ENCODE measurements around the gene CHIA. TPM values are rescaled to one million over a fixed set of nuclear protein-coding genes. Genes with fewer than 3 reads are reported as not detected.
A peak's percentile ranks its signal among the peaks of the same experiment; 100 is the strongest.
"Not testable (repeated sequence)": the region's sequence is repeated elsewhere in the genome, so short reads cannot be mapped to it uniquely, and the experiment has no call there.

The CHIA gene
- total RNA-seq, 1 donor from 2014 or later = not detected

DNA sequence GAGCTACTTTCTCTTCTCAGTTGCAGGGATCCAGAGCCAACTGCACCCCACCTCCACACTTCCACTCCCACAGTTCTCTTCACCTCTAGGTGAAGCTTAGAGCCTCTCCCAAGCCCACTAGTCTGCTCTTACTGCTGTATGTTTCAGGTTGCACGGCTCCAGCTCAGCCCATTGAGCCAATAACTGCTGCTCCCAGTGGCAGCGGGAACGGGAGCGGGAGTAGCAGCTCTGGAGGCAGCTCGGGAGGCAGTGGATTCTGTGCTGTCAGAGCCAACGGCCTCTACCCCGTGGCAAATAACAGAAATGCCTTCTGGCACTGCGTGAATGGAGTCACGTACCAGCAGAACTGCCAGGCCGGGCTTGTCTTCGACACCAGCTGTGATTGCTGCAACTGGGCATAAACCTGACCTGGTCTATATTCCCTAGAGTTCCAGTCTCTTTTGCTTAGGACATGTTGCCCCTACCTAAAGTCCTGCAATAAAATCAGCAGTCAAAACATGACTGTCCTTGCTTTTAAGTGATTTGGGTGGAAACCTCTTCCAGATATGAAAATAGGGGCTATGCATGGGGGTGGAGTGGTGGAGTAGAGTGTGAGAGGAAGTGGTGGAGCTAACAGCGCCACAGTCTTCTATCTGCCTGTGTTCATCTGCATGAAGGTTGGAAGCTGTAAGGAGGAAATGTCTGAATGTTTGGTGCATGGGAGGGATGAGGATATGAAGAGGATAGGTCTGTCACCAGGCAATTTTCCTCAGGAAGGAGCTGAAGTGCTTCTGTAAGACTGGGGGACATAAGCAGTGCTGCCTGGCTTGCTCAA, 29.6 kb downstream of the CHIA start:
- H3K27me3 ChIP-seq (ENCODE audit: control insufficient read depth in 3 of 3, insufficient read depth in 3 of 3, low read length in 3 of 3) = no peaks in the 10 kb centered on the region

DNA sequence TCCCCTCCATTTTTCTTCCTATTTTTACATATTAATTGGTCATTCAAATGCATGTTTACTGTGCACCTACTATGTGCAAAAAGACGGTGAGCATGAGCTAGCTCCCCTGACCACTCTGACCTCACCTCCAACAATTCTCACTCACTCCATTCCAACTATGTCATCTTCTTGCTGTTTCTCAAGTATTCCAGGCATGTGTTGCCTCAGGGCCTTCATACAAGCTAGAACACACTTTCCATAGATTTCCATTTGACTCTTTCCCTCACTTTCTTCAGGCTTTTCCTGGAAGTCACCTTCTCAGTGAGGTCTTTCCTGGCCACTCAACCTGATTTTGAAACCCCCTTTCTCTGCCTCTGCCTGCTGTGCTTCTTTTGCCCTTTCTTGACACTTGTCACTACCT, 32.6 kb downstream of the CHIA start:
- H3K27me3 ChIP-seq (ENCODE audit: control insufficient read depth in 3 of 3, insufficient read depth in 3 of 3, low read length in 3 of 3) = no peaks in the 10 kb centered on the region
- no peaks in the 10 kb centered on the region for H3K36me3 ChIP-seq (ENCODE audit: control insufficient read depth in 3 of 3, insufficient read depth in 3 of 3, low read length in 3 of 3)
- no peak overlapping the region for H3K4me3 ChIP-seq (ENCODE audit: low read length in 3 of 3)
- no peaks in the 10 kb centered on the region for H3K4me1 ChIP-seq (ENCODE audit: control insufficient read depth in 3 of 3, insufficient read depth in 3 of 3, low read length in 3 of 3)
- peaks cover 0 to 2% (median 0%) of the 10 kb centered on the region in 3 donors for H3K9me3 ChIP-seq (ENCODE audit: control insufficient read depth in 3 of 3, low read length in 3 of 3)
- H3K9ac ChIP-seq (ENCODE audit: low read depth in 1 of 3, low read length in 3 of 3) = no peak overlapping the region
- H3K27ac ChIP-seq (ENCODE audit: low read depth, low read length) = no peak overlapping the region

More for the DNA sequence above, 29.6 kb downstream of the CHIA start:
- H3K36me3 ChIP-seq (ENCODE audit: control insufficient read depth in 3 of 3, insufficient read depth in 3 of 3, low read length in 3 of 3) = no peaks in the 10 kb centered on the region
- no peaks in the 10 kb centered on the region for H3K4me1 ChIP-seq (ENCODE audit: control insufficient read depth in 3 of 3, insufficient read depth in 3 of 3, low read length in 3 of 3)
- no peaks in the 10 kb centered on the region for H3K9me3 ChIP-seq (ENCODE audit: control insufficient read depth in 3 of 3, low read length in 3 of 3)
- H3K4me3 ChIP-seq (ENCODE audit: low read length in 3 of 3) = no peak overlapping the region
- H3K9ac ChIP-seq (ENCODE audit: low read depth in 1 of 3, low read length in 3 of 3) = no peak overlapping the region
- H3K27ac ChIP-seq (ENCODE audit: low read depth, low read length) = no peak overlapping the region

DNA sequence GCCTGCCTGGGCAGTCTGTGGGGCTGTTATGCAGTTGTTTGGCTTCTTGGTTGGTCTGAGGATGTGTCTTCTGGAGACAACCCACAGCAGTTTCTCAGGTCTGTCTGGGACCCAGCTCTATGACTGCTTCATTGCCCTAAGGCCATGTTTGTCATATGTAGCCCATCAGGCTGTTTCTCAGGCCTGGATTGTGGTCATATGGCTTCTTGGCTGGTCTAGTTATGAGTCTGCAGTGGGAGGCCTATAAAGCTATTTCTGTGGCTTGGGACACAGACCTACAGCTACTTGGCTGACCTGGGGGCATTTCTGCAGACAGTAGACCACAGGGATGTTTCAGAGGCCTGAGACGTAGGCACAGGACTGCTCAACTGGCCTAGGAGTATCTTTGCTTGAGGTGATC, 41.5 kb downstream of the CHIA start:
- H3K4me1 ChIP-seq (ENCODE audit: control insufficient read depth in 3 of 3, insufficient read depth in 3 of 3, low read length in 3 of 3) = no peaks in the 10 kb centered on the region
- H3K27me3 ChIP-seq (ENCODE audit: control insufficient read depth in 3 of 3, insufficient read depth in 3 of 3, low read length in 3 of 3) = no peaks in the 10 kb centered on the region
- H3K4me3 ChIP-seq (ENCODE audit: low read length in 3 of 3) = no peak overlapping the region
- H3K36me3 ChIP-seq (ENCODE audit: control insufficient read depth in 3 of 3, insufficient read depth in 3 of 3, low read length in 3 of 3) = no peaks in the 10 kb centered on the region
- no peak overlapping the region for H3K27ac ChIP-seq (ENCODE audit: low read depth, low read length)
- H3K9ac ChIP-seq (ENCODE audit: low read depth in 1 of 3, low read length in 3 of 3) = no peak overlapping the region
- H3K9me3 ChIP-seq (ENCODE audit: control insufficient read depth in 3 of 3, low read length in 3 of 3) = peaks cover 0 to 2% (median 0%) of the 10 kb centered on the region in 3 donors

DNA sequence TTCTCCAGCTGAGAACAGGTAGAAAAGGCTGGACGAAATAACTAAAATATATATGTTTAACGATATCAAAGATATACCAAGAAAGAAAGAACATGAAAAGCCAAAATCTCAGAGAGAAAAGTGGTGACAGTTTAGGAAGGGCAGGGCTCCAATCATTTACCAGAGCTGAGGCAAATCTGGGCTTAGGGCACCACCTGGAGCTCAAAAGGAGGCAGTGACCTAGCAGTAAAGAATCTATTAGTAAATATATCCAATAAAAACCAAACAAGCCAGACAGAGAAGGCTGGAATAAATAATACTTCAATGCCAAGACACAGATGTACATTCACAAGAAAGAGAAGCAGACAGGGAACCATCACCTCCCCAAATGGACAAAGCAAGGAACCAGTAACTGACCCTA, 43.5 kb downstream of the CHIA start:
- no peaks in the 10 kb centered on the region for H3K9me3 ChIP-seq (ENCODE audit: control insufficient read depth in 3 of 3, low read length in 3 of 3)
- no peak overlapping the region for H3K4me3 ChIP-seq (ENCODE audit: low read length in 3 of 3)
- no peaks in the 10 kb centered on the region for H3K4me1 ChIP-seq (ENCODE audit: control insufficient read depth in 3 of 3, insufficient read depth in 3 of 3, low read length in 3 of 3)
- H3K27ac ChIP-seq (ENCODE audit: low read depth, low read length) = no peak overlapping the region
- no peaks in the 10 kb centered on the region for H3K27me3 ChIP-seq (ENCODE audit: control insufficient read depth in 3 of 3, insufficient read depth in 3 of 3, low read length in 3 of 3)
- no peaks in the 10 kb centered on the region for H3K36me3 ChIP-seq (ENCODE audit: control insufficient read depth in 3 of 3, insufficient read depth in 3 of 3, low read length in 3 of 3)
- no peak overlapping the region for H3K9ac ChIP-seq (ENCODE audit: low read depth in 1 of 3, low read length in 3 of 3)

GRCh38 chr1:111335214-111335877, 44.7 kb downstream of the CHIA start:
- not testable (repeated sequence) for H3K36me3 ChIP-seq (ENCODE audit: control insufficient read depth in 3 of 3, insufficient read depth in 3 of 3, low read length in 3 of 3); H3K27me3 ChIP-seq (ENCODE audit: control insufficient read depth in 3 of 3, insufficient read depth in 3 of 3, low read length in 3 of 3); H3K4me3 ChIP-seq (ENCODE audit: low read length in 3 of 3); H3K27ac ChIP-seq (ENCODE audit: low read depth, low read length); H3K9me3 ChIP-seq (ENCODE audit: control insufficient read depth in 3 of 3, low read length in 3 of 3); H3K4me1 ChIP-seq (ENCODE audit: control insufficient read depth in 3 of 3, insufficient read depth in 3 of 3, low read length in 3 of 3); H3K9ac ChIP-seq (ENCODE audit: low read depth in 1 of 3, low read length in 3 of 3)

DNA sequence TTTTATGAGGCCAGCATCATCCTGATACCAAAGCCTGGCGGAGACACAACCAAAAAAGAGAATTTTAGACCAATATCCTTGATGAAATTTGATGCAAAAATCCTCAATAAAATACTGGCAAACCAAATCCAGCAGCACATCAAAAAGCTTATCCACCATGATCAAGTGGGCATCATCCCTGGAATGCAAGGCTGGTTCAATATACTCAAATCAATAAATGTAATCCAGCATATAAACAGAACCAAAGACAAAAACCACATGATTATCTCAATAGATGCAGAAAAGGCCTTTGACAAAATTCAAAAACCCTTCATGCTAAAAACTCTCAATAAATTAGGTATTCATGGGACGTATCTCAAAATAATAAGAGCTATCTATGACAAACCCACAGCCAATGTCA, 48.2 kb downstream of the CHIA start:
- not testable (repeated sequence) for H3K9me3 ChIP-seq (ENCODE audit: control insufficient read depth in 3 of 3, low read length in 3 of 3); H3K9ac ChIP-seq (ENCODE audit: low read depth in 1 of 3, low read length in 3 of 3); H3K27me3 ChIP-seq (ENCODE audit: control insufficient read depth in 3 of 3, insufficient read depth in 3 of 3, low read length in 3 of 3); H3K27ac ChIP-seq (ENCODE audit: low read depth, low read length); H3K4me1 ChIP-seq (ENCODE audit: control insufficient read depth in 3 of 3, insufficient read depth in 3 of 3, low read length in 3 of 3); H3K36me3 ChIP-seq (ENCODE audit: control insufficient read depth in 3 of 3, insufficient read depth in 3 of 3, low read length in 3 of 3); H3K4me3 ChIP-seq (ENCODE audit: low read length in 3 of 3)

DNA sequence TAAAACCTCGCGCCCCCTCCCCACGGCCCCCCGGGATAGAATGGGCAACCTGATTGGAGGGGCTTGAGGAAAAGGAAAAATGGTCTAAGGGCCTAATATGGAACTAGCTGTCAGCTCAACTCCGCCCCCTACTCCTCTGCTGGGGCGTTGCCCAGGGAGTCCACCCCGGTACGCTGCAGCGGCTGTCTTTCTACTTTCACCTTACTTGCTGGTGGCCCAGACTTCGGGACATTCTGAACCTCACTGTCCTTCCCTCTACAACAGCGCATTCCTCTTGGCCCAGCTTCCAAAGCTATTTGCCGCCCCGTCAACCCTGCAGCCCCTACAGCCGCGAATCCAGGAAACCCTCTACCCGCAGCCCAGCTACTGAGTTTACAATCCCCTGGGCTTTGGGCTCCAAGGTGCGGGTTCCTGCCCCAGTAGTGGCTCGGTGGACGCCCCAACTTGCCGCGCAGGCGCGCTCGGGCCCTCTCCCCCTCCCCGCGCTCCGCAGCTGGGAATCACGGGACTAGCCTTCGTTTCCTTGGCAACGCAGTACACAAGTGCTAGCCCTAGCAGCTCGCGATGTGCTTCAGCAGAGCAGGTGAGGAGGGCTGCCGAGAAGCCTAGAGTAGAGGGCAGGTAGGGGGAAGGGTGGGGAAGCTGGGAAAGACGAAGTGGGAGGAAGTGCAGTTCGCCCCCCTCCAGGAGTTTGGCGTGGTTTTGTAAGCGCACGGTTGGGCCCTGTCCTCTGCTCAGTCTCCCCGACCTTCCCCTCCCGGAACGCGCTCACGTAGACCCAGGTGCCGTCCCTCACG, 55.6 kb downstream of the CHIA start:
- Histone ChIP-seq H3K9me3 (ENCODE audit: control insufficient read depth in 3 of 3, low read length in 3 of 3) (no peaks in the 10 kb centered on the region), H3K4me1 (ENCODE audit: control insufficient read depth in 3 of 3, insufficient read depth in 3 of 3, low read length in 3 of 3) (peaks cover 0 to 8% (median 8%) of the 10 kb centered on the region in 3 donors), H3K36me3 (ENCODE audit: control insufficient read depth in 3 of 3, insufficient read depth in 3 of 3, low read length in 3 of 3) (no peaks in the 10 kb centered on the region), H3K4me3 (ENCODE audit: low read length in 3 of 3) (peak overlapping the region; percentile 75 to 85 (median 76)), H3K27me3 (ENCODE audit: control insufficient read depth in 3 of 3, insufficient read depth in 3 of 3, low read length in 3 of 3) (no peaks in the 10 kb centered on the region), H3K9ac (ENCODE audit: low read depth in 1 of 3, low read length in 3 of 3) (peak overlapping the region; percentile 68 to 78 (median 76)), H3K27ac (ENCODE audit: low read depth, low read length) (no peak overlapping the region)

GRCh38 chr1:111347026-111347425, 56.4 kb downstream of the CHIA start:
- H3K4me3 ChIP-seq (ENCODE audit: low read length in 3 of 3) = peak overlapping the region in 1 of 3 donors; percentile 85
- no peaks in the 10 kb centered on the region for H3K9me3 ChIP-seq (ENCODE audit: control insufficient read depth in 3 of 3, low read length in 3 of 3)
- H3K36me3 ChIP-seq (ENCODE audit: control insufficient read depth in 3 of 3, insufficient read depth in 3 of 3, low read length in 3 of 3) = no peaks in the 10 kb centered on the region
- no peak overlapping the region for H3K27ac ChIP-seq (ENCODE audit: low read depth, low read length)
- H3K4me1 ChIP-seq (ENCODE audit: control insufficient read depth in 3 of 3, insufficient read depth in 3 of 3, low read length in 3 of 3) = peaks cover 0 to 8% (median 8%) of the 10 kb centered on the region in 3 donors
- H3K9ac ChIP-seq (ENCODE audit: low read depth in 1 of 3, low read length in 3 of 3) = no peak overlapping the region
- no peaks in the 10 kb centered on the region for H3K27me3 ChIP-seq (ENCODE audit: control insufficient read depth in 3 of 3, insufficient read depth in 3 of 3, low read length in 3 of 3)

DNA sequence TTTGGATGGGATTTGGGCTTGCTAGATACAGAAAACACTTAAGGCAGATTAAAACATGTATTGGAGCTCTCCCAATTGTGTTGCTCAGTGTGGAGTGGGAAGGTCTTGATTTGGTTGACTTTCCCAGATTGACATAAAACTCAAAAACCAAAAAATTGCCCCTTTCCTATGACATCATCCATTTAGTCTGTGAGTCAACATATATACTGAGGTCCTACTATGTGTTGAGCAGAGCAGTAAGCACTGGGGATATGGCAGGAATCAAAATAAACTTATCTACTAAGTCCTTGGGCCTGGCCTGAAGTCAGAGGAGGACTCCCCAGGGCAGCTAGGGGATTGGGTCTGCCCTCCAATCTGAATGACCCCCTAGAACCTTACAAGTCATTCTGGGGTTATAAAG, 61.0 kb downstream of the CHIA start:
- Histone ChIP-seq H3K36me3 (ENCODE audit: control insufficient read depth in 3 of 3, insufficient read depth in 3 of 3, low read length in 3 of 3) (no peaks in the 10 kb centered on the region), H3K27ac (ENCODE audit: low read depth, low read length) (no peak overlapping the region), H3K4me3 (ENCODE audit: low read length in 3 of 3) (no peak overlapping the region), H3K9ac (ENCODE audit: low read depth in 1 of 3, low read length in 3 of 3) (no peak overlapping the region), H3K27me3 (ENCODE audit: control insufficient read depth in 3 of 3, insufficient read depth in 3 of 3, low read length in 3 of 3) (no peaks in the 10 kb centered on the region), H3K4me1 (ENCODE audit: control insufficient read depth in 3 of 3, insufficient read depth in 3 of 3, low read length in 3 of 3) (peaks cover 0 to under 1% (median under 1%) of the 10 kb centered on the region in 3 donors), H3K9me3 (ENCODE audit: control insufficient read depth in 3 of 3, low read length in 3 of 3) (no peaks in the 10 kb centered on the region)

- H3K27ac ChIP-seq (ENCODE audit: low read depth, low read length) = no peak overlapping the region
- no peak overlapping the region for H3K9ac ChIP-seq (ENCODE audit: low read depth in 1 of 3, low read length in 3 of 3)
- no peaks in the 10 kb centered on the region for H3K27me3 ChIP-seq (ENCODE audit: control insufficient read depth in 3 of 3, insufficient read depth in 3 of 3, low read length in 3 of 3)
- no peaks in the 10 kb centered on the region for H3K4me1 ChIP-seq (ENCODE audit: control insufficient read depth in 3 of 3, insufficient read depth in 3 of 3, low read length in 3 of 3)
- H3K4me3 ChIP-seq (ENCODE audit: low read length in 3 of 3) = no peak overlapping the region
- H3K9me3 ChIP-seq (ENCODE audit: control insufficient read depth in 3 of 3, low read length in 3 of 3) = no peaks in the 10 kb centered on the region
- H3K36me3 ChIP-seq (ENCODE audit: control insufficient read depth in 3 of 3, insufficient read depth in 3 of 3, low read length in 3 of 3) = no peaks in the 10 kb centered on the region
These were observed 63.9 kb downstream of the CHIA start for GRCh38 chr1:111354584-111354983.

Measured in skeletal muscle tissue (tissue), 4 donors.